A549 (cell line): ENCODE results near the gene EVX2. TPM values are rescaled to one million over a fixed set of nuclear protein-coding genes. Genes with fewer than 3 reads are reported as not detected.

Source experiments
- ATAC-seq, 2 experiments: fragments of 200-7000 bp in 1 of 2; fragments of >200 bp in 1 of 2; cut with Nextera tagmentation in 1 of 2; cut with Tn5 transposase in 1 of 2; 3 replicates each; pipeline versions ENCODE4 v1.8.0 to v1.9.1; 2018 to 2020; ENCODE audit warnings: mild to moderate bottlenecking in 1 of 2, moderate library complexity in 1 of 2
- CTCF ChIA-PET: fragments of 300-600 bp; sonication (Branson Sonifier 250); formaldehyde crosslinking; extraction: SDS; loops from one replicate; lab custom pipeline; 2021; ENCODE audit warnings: antibody characterized with exemption, inconsistent platforms; lab: Yijun Ruan, JAX
- POLR2A ChIA-PET: fragments of 350-600 bp; formaldehyde crosslinking; extraction: SDS; loops from one replicate; lab custom pipeline; 2021; ENCODE audit warnings: antibody characterized with exemption, inconsistent platforms; lab: Yijun Ruan, JAX
- DNase-seq, 2 experiments: peaks; one replicate each; pipeline versions ENCODE4 v3.0.0 to v3.0.0-alpha.2; 2011 to 2016; ENCODE audit warnings: low read depth in 1 of 2, low spot score in 1 of 2
- FAIRE-seq: peaks from 2 replicates; lab custom pipeline; 2011; peaks lifted over from hg19 to GRCh38; lab: Jason Lieb, UNC
- H3K27ac ChIP-seq, 2 experiments: fragments of >200 bp; sonication (Bioruptor Twin); formaldehyde crosslinking; 3 replicates each; pipeline ENCODE4 v1.5.1; 2016 to 2017
- H3K4me1 ChIP-seq: fragments of >200 bp; sonication (Bioruptor Twin); formaldehyde crosslinking; 3 replicates; pipeline ENCODE4 v1.6.1; 2016
- H3K4me2 ChIP-seq: fragments of >200 bp; sonication (Bioruptor Twin); formaldehyde crosslinking; 3 replicates; pipeline ENCODE4 v1.6.1; 2016
- H3K4me3 ChIP-seq: fragments of >200 bp; sonication (Bioruptor Twin); formaldehyde crosslinking; 3 replicates; pipeline ENCODE4 v1.5.1; 2016
- H3K9me3 ChIP-seq: fragments of >200 bp; sonication (Bioruptor Twin); formaldehyde crosslinking; 3 replicates; pipeline ENCODE4 v1.6.1; 2016
- CHD2 ChIP-seq: fragments of 150-350 bp; IDR thresholded peaks from 2 replicates; pipeline ENCODE4 v1.6.1; 2014; ENCODE audit warnings: low read length; ENCODE audit not compliant: partially characterized antibody
- FOSB ChIP-seq: fragments of 250-450 bp; sonication (Bioruptor Pico); IDR thresholded peaks from 2 replicates; pipeline ENCODE4 v1.5.0; 2020; ENCODE audit warnings: mild to moderate bottlenecking, moderate library complexity
- HEYL ChIP-seq: fragments of 250-450 bp; sonication (Bioruptor Pico); IDR thresholded peaks from 2 replicates; pipeline ENCODE4 v1.8.0; 2021; ENCODE audit warnings: mild to moderate bottlenecking, moderate library complexity
- HOXB13 ChIP-seq: fragments of 250-450 bp; sonication (Bioruptor Pico); IDR thresholded peaks from 2 replicates; pipeline ENCODE4 v1.5.0; 2020; ENCODE audit warnings: low read depth, mild to moderate bottlenecking, moderate library complexity
- MYC ChIP-seq: IDR thresholded peaks from 2 replicates; pipeline ENCODE4 v1.6.1; 2012; ENCODE audit warnings: mild to moderate bottlenecking, inconsistent platforms, low read length, improper control_type of control experiment, borderline replicate concordance
- POLR2AphosphoS2 ChIP-seq: conservative IDR thresholded peaks from 2 replicates; pipeline ENCODE4 v1.6.1; 2012; ENCODE audit warnings: low read length, improper control_type of control experiment, inconsistent platforms
- RAD21 ChIP-seq, 2 experiments: fragments of >200 bp in 1 of 2; sonication (Bioruptor Twin) in 1 of 2; formaldehyde crosslinking in 1 of 2; IDR thresholded peaks in 1 of 2; conservative IDR thresholded peaks in 1 of 2; 2 replicates in 1 of 2; 3 replicates in 1 of 2; pipeline ENCODE4 v1.6.1; 2012 to 2018; ENCODE audit warnings: inconsistent platforms in 1 of 2
- RARB ChIP-seq: fragments of 250-450 bp; sonication (Bioruptor Pico); IDR thresholded peaks from 2 replicates; pipeline ENCODE4 v1.8.0; 2021; ENCODE audit warnings: mild to moderate bottlenecking, moderate library complexity
- RFX5 ChIP-seq: fragments of 450-650 bp; IDR thresholded peaks from 2 replicates; pipeline ENCODE4 v1.7.1; 2014; ENCODE audit warnings: antibody characterized with exemption, mild to moderate bottlenecking, moderate library complexity
- RNF2 ChIP-seq: fragments of 200-600 bp; sonication (generic); IDR thresholded peaks from 2 replicates; pipeline ENCODE4 v1.6.1; 2016; ENCODE audit warnings: low read depth, mild to moderate bottlenecking, antibody characterized with exemption, moderate library complexity, borderline replicate concordance
- SMC3 ChIP-seq: fragments of >200 bp; sonication (Bioruptor Twin); formaldehyde crosslinking; IDR thresholded peaks from 3 replicates; pipeline ENCODE4 v1.6.1; 2018; ENCODE audit warnings: inconsistent platforms
- ZC3H11A ChIP-seq: fragments of 450-650 bp; IDR thresholded peaks from 2 replicates; pipeline ENCODE4 v1.6.1; 2014; ENCODE audit warnings: antibody characterized with exemption, mild to moderate bottlenecking
- ZNF302 ChIP-seq: fragments of 250-450 bp; sonication (Bioruptor Pico); IDR thresholded peaks from 2 replicates; pipeline ENCODE4 v1.9.0; 2021; ENCODE audit warnings: inconsistent platforms, mild to moderate bottlenecking, moderate library complexity
- WGBS: methylation state at CpG from one replicate; pipeline ENCODE4 v1.1.6; 2017; ENCODE audit errors: missing lambda C conversion rate; 5-methylcytosine and 5-hydroxymethylcytosine counted together
- polyA plus RNA-seq, 4 experiments: library from polyadenylated mRNA; depleted of rRNA in 3 of 4; stranded (reverse); fragments of >200 nt; fragmentation: RNase III in 1 of 4; extraction: RNeasy Plus Mini Kit Qiagen cat#74134 plus additional on column Dnase treatment in 1 of 4; gene quantifications; 2 replicates in 3 of 4; 3 replicates in 1 of 4; pipeline ENCODE4 v1.2.3, GENCODE V29; 2011 to 2017
- TF ChIP-seq, protein P1 (sequence below): fragments of 200-600 bp; sonication (generic); IDR thresholded peaks from 2 replicates; pipeline ENCODE4 v1.6.1; 2016; ENCODE audit warnings: antibody characterized with exemption, mild to moderate bottlenecking, moderate library complexity
- TF ChIP-seq, protein P2 (sequence below): fragments of >200 bp; sonication (Bioruptor Twin); formaldehyde crosslinking; IDR thresholded peaks from 2 replicates; pipeline ENCODE4 v1.6.1; 2016
- TF ChIP-seq, protein P3 (sequence below): fragments of 150-350 bp; IDR thresholded peaks from 2 replicates; pipeline ENCODE4 v1.6.1; 2014; ENCODE audit warnings: low read depth, mild to moderate bottlenecking, low read length
- TF ChIP-seq, protein P4 (sequence below): fragments of 250-450 bp; sonication (Bioruptor Pico); IDR thresholded peaks from 2 replicates; pipeline ENCODE4 v1.5.0; 2020; ENCODE audit warnings: low read depth, mild to moderate bottlenecking, moderate library complexity

The EVX2 gene
- polyA plus RNA-seq, 2 of the 4 experiments (the other 2 are of a cell fraction) = 0.03 TPM; not detected in 1

DNA sequence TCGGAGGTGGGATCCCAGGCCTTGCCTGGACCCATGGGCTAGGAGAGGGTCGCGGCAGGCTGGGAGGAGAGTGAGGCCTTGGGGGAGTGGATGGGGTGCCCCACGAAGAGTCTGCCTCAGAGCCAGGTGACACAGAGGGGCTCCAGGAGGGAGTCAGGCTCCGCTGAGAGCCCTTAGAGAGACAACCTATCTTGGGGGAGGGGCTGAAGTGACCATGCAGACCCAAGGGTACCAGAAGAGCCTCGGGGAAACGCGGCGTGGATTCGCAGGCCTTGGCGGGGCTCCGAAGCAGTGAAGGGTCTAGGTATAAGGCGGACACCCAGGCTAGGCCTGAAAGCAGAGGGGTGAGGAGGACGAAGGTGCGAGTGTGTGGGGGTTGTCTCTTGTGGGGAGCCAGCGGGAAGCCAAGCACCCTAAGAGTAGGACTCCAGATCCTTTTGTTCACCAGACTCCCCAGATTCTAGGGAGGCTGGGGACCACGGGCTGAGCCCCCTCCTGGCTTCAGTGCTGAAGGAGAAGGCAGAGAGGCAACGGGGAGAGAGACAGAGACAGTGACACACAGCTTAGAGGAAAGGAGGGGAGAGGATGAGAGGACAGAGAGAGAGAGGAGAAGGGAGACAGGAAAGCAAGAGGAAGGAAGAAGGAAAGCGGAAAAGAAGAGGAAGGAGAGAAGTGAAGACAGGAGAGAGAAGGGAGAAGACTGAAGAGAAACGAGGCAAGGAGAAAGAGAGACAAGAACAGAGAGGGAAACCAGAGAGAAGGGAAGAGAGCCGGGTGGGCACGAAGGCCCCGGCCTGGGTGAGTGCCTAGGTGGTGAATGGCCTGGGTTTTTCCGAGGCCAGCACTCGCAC, 22.2 kb upstream of the EVX2 start:
- peak overlapping the region; percentile 97 for H3K4me2 ChIP-seq
- ChIA-PET POLR2A (interaction anchor here (0.6 to 0.7 kb wide), 2 partner anchors 531 to 1780 kb away, joined by 5 to 9 read pairs; no protein-coding TSS in a partner anchor), CTCF (interaction anchor here (0.8 to 2.3 kb wide), 6 partner anchors 9 to 416 kb away, joined by 3 to 11 read pairs (median 4); no protein-coding TSS in a partner anchor)
- ATAC-seq (peak in 1 of 2 experiments; percentile 22; a peak in 4 of 6 replicates), DNase-seq (no peak), FAIRE-seq (no peak)
- no peaks in the 10 kb centered on the region for H3K9me3 ChIP-seq
- H3K4me3 ChIP-seq = peak overlapping the region; percentile 66
- TF ChIP-seq FOSB (CRISPR knock-in tag) = no peak
- TF ChIP-seq ZNF302 (CRISPR knock-in tag) = no peak
- TF ChIP-seq RNF2 = no peak
- no peak for TF ChIP-seq RARB (CRISPR knock-in tag)
- TF ChIP-seq HOXB13 = no peak
- TF ChIP-seq HEYL = no peak
- TF ChIP-seq, protein P1, sequence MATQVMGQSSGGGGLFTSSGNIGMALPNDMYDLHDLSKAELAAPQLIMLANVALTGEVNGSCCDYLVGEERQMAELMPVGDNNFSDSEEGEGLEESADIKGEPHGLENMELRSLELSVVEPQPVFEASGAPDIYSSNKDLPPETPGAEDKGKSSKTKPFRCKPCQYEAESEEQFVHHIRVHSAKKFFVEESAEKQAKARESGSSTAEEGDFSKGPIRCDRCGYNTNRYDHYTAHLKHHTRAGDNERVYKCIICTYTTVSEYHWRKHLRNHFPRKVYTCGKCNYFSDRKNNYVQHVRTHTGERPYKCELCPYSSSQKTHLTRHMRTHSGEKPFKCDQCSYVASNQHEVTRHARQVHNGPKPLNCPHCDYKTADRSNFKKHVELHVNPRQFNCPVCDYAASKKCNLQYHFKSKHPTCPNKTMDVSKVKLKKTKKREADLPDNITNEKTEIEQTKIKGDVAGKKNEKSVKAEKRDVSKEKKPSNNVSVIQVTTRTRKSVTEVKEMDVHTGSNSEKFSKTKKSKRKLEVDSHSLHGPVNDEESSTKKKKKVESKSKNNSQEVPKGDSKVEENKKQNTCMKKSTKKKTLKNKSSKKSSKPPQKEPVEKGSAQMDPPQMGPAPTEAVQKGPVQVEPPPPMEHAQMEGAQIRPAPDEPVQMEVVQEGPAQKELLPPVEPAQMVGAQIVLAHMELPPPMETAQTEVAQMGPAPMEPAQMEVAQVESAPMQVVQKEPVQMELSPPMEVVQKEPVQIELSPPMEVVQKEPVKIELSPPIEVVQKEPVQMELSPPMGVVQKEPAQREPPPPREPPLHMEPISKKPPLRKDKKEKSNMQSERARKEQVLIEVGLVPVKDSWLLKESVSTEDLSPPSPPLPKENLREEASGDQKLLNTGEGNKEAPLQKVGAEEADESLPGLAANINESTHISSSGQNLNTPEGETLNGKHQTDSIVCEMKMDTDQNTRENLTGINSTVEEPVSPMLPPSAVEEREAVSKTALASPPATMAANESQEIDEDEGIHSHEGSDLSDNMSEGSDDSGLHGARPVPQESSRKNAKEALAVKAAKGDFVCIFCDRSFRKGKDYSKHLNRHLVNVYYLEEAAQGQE = no peak
- no peak for TF ChIP-seq RFX5
- TF ChIP-seq, protein P2, sequence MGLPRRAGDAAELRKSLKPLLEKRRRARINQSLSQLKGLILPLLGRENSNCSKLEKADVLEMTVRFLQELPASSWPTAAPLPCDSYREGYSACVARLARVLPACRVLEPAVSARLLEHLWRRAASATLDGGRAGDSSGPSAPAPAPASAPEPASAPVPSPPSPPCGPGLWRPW = no peak
- TF ChIP-seq CHD2 = no peak
- TF ChIP-seq, protein P3, sequence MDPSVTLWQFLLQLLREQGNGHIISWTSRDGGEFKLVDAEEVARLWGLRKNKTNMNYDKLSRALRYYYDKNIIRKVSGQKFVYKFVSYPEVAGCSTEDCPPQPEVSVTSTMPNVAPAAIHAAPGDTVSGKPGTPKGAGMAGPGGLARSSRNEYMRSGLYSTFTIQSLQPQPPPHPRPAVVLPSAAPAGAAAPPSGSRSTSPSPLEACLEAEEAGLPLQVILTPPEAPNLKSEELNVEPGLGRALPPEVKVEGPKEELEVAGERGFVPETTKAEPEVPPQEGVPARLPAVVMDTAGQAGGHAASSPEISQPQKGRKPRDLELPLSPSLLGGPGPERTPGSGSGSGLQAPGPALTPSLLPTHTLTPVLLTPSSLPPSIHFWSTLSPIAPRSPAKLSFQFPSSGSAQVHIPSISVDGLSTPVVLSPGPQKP = no peak
- no peak for TF ChIP-seq RAD21 (conservative IDR thresholded peaks at IDR 0.05 in 1 of 2, IDR thresholded peaks at IDR 0.05 in 1 of 2)
- TF ChIP-seq MYC = no peak
- TF ChIP-seq, protein P4, sequence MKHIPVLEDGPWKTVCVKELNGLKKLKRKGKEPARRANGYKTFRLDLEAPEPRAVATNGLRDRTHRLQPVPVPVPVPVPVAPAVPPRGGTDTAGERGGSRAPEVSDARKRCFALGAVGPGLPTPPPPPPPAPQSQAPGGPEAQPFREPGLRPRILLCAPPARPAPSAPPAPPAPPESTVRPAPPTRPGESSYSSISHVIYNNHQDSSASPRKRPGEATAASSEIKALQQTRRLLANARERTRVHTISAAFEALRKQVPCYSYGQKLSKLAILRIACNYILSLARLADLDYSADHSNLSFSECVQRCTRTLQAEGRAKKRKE (CRISPR knock-in tag) = no peak
- no peak for TF ChIP-seq POLR2AphosphoS2
- TF ChIP-seq SMC3 = no peak
- TF ChIP-seq ZC3H11A = no peak
- peaks cover 30% of the 10 kb centered on the region for H3K4me1 ChIP-seq
- peak overlapping the region in 1 of 2 experiments; percentile 90; a peak in 4 of 6 replicates for H3K27ac ChIP-seq
- WGBS = 80% methylated on average over 25 of the region's 25 CpGs
